Nephron progenitor cell (in vitro differentiated cells): ENCODE measurements around the gene CLDN7.

ENCODE experiments used
- DNase-seq: peaks from one replicate; pipeline ENCODE4 v3.0.0; 2021
- H3K27ac Mint-ChIP-seq: 2 replicates; pipeline ENCODE4 v1.8.0; 2021; ENCODE audit warnings: mild to moderate bottlenecking, moderate library complexity, mixed read lengths
- H3K27me3 Mint-ChIP-seq: 2 replicates; pipeline ENCODE4 v1.8.0; 2021; ENCODE audit warnings: mild to moderate bottlenecking, low read depth, mixed read lengths; ENCODE audit not compliant: poor library complexity
- H3K36me3 Mint-ChIP-seq: 2 replicates; pipeline ENCODE4 v1.8.0; 2021; ENCODE audit warnings: low read depth, mixed read lengths
- H3K4me1 Mint-ChIP-seq: 2 replicates; pipeline ENCODE4 v1.8.0; 2021; ENCODE audit warnings: mixed read lengths
- H3K4me3 Mint-ChIP-seq: 2 replicates; pipeline ENCODE4 v1.8.0; 2021; ENCODE audit warnings: mild to moderate bottlenecking, moderate library complexity, mixed read lengths
- H3K9me3 Mint-ChIP-seq: 2 replicates; pipeline ENCODE4 v1.8.0; 2021; ENCODE audit warnings: mild to moderate bottlenecking, moderate library complexity, mixed read lengths
- CTCF ChIP-seq: fragments of 200-600 bp; sonication (generic); IDR thresholded peaks from 2 replicates; pipeline ENCODE4 v1.5.0; 2021; ENCODE audit warnings: antibody characterized with exemption

The CLDN7 gene

DNA sequence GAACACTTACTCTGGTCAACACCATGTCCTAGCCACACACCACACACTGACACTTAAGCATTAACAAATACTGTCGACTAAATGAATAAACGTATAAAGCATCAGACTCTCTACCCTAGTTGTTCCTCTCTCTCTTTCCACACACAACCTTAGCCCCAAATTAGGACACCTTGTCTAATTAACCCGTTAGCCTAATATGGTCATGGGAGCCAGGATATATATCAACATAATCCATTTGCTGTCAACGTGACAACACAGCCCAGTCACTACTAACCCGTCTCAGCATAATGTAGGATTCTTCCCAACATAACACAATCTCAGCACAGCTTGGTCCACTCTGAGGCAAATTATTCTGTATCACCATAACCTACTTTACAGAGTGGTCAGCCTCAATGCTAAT lies 30.2 kb downstream of the CLDN7 start:
- no peak overlapping the region for H3K27ac Mint-ChIP-seq

GRCh38 chr17:7229504-7229903 lies 32.8 kb downstream of the CLDN7 start:
- H3K36me3 Mint-ChIP-seq = peaks cover 41% of the 10 kb centered on the region
- no peak overlapping the region for H3K27ac Mint-ChIP-seq
- H3K4me3 Mint-ChIP-seq = no peak overlapping the region
- TF ChIP-seq CTCF = no peak
- H3K27me3 Mint-ChIP-seq = no peaks in the 10 kb centered on the region
- peaks cover 30% of the 10 kb centered on the region for H3K4me1 Mint-ChIP-seq
- no peaks in the 10 kb centered on the region for H3K9me3 Mint-ChIP-seq
- no peak for DNase-seq

More for the DNA sequence above, 30.2 kb downstream of the CLDN7 start:
- Mint-ChIP-seq H3K9me3 (no peaks in the 10 kb centered on the region), H3K36me3 (peaks cover 63% of the 10 kb centered on the region), H3K4me3 (peak overlapping the region; percentile 99), H3K27me3 (no peaks in the 10 kb centered on the region), H3K4me1 (peaks cover 55% of the 10 kb centered on the region)
- no peak for DNase-seq
- no peak for TF ChIP-seq CTCF

- Mint-ChIP-seq H3K4me3 (no peak overlapping the region), H3K27ac (no peak overlapping the region), H3K36me3 (peaks cover 43% of the 10 kb centered on the region), H3K4me1 (peaks cover 27% of the 10 kb centered on the region), H3K27me3 (no peaks in the 10 kb centered on the region), H3K9me3 (no peaks in the 10 kb centered on the region)
- no peak for TF ChIP-seq CTCF
- no peak for DNase-seq
Measured at GRCh38 chr17:7228920-7229319, 33.4 kb downstream of the CLDN7 start.

- no peak overlapping the region for H3K4me3 Mint-ChIP-seq
- H3K36me3 Mint-ChIP-seq = peaks cover 42% of the 10 kb centered on the region
- H3K9me3 Mint-ChIP-seq = no peaks in the 10 kb centered on the region
- peaks cover 11% of the 10 kb centered on the region for H3K4me1 Mint-ChIP-seq
- TF ChIP-seq CTCF = no peak
- H3K27me3 Mint-ChIP-seq = no peaks in the 10 kb centered on the region
- no peak for DNase-seq
- no peak overlapping the region for H3K27ac Mint-ChIP-seq
Measured at GRCh38 chr17:7226721-7227710, 35.3 kb downstream of the CLDN7 start.

GRCh38 chr17:7225711-7226331 lies 36.5 kb downstream of the CLDN7 start:
- H3K36me3 Mint-ChIP-seq = peaks cover 37% of the 10 kb centered on the region
- no peak for TF ChIP-seq CTCF
- H3K4me1 Mint-ChIP-seq = peaks cover 18% of the 10 kb centered on the region
- no peak overlapping the region for H3K4me3 Mint-ChIP-seq
- no peak for DNase-seq
- H3K27me3 Mint-ChIP-seq = no peaks in the 10 kb centered on the region
- no peaks in the 10 kb centered on the region for H3K9me3 Mint-ChIP-seq
- H3K27ac Mint-ChIP-seq = no peak overlapping the region
